ENCODE measurements around the gene ANKRD44.

GRCh38 chr2:197306696-197307040 is 3.9 kb downstream of the ANKRD44 start:
- TF ChIP-seq GATA2 (IDR thresholded peaks at IDR 0.05; ENCODE audit: low read depth, low read length), result no peak
- no peak for TF ChIP-seq GATA3 (IDR thresholded peaks at IDR 0.05; ENCODE audit: low read depth, low read length)
